Cerebellar cortex (tissue), 1 donor: Measurements from ENCODE around the gene MAP4K1.

Source experiments
- DNase-seq: peaks from one replicate; pipeline ENCODE4 v3.0.0-alpha.2; 2015; ENCODE audit warnings: low spot score

The MAP4K1 gene

GRCh38 chr19:38617764-38618589, at the start of gene MAP4K1:
Gene MAP4K1 (minus strand): TSS chr19:38617953. CDS start chr19:38617895, 58 bp downstream.
- peak; percentile 41 for DNase-seq

- peak; percentile 43 for DNase-seq
These were observed 49.1 kb upstream of the MAP4K1 start for GRCh38 chr19:38666663-38667511.

DNA sequence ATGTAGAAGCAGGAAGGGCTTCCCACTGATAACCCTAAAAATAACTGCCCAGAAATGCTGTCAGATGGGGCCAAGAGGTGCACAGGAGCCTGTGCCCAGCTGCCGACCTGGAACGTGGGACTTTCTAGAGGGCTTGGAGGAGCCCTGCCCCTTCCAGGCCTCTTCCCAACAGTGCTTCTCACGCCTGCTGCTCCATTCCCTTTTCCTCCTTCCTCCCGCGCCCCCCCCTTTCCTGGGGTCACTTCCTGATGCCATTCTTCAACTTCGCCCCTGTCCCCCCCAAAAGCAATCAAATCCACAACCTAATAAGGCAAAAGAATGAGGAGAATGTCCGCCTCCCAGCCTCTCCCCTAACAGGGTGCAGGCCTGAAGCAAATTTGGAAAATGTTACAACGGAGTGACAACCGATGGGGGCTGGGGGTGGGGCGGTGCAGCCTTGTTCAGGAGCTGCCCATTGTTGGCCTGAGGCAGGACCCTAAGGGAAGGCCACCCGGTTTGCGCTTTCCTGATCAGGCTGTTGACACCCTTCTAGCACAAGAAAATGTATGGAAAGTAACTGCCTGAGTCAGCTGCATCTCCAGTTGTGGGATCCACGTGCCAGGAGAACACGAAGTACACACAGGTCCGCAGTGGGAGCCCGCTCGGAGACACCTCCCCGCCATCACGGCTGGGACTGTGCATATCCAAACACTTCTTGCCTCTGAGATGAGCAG, 48.4 kb upstream of the MAP4K1 start:
- peak; percentile 58 for DNase-seq

GRCh38 chr19:38665219-38665931, 47.6 kb upstream of the MAP4K1 start:
- no peak for DNase-seq

- DNase-seq: no peak
These were observed 46.9 kb upstream of the MAP4K1 start for GRCh38 chr19:38664503-38665211.

DNA sequence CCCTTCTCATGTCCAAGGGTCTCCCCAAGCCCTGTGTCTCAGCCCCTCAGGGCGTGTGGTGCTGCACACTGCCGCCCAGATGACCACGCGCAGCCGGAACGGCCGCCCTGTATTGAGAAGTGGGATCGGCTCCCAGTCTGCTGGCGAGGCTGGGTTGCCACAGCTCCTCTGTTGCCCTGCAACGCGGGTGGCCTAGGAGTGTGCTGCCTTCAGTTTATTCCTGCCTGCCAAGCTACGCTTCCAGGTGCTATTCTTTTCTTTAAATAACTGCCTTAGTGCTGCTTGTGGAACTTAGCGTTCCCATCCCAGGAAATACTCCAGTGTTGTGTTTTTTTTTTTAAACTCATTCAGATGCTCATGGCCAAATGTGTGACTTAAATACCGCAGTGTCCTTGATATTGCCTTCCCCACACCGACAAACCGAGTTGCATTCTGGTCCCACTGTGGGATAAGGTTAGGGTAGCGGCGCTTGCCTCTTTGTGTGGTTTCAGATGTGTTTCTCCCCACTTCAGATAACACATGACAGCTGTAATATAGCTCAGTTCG, 46.3 kb upstream of the MAP4K1 start:
- DNase-seq: peak; percentile 54

DNA sequence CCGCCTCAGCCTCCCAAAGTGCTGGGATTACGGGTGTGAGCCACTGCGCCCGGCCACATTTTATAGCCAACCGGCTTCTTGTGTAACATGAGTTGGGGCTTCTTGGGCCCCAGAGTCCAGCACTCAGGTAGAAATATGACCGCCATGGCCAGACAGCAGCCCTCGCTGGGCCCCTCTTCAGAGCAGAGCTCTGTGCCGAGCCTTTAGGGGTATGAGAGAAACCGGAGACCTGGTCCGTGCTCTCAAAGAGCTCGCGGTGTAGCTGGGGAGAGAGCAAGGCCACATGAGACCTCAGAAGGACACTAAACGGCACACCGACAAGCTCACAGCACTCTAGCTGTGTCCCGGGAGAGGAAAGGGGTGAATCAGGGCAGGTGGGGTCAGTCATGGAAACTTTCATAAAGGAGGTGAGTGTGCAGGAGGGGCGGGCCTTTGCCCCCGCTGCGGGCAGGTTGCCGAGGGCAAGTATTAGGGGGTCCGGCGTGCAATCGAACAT, 45.5 kb upstream of the MAP4K1 start:
- no peak for DNase-seq

DNA sequence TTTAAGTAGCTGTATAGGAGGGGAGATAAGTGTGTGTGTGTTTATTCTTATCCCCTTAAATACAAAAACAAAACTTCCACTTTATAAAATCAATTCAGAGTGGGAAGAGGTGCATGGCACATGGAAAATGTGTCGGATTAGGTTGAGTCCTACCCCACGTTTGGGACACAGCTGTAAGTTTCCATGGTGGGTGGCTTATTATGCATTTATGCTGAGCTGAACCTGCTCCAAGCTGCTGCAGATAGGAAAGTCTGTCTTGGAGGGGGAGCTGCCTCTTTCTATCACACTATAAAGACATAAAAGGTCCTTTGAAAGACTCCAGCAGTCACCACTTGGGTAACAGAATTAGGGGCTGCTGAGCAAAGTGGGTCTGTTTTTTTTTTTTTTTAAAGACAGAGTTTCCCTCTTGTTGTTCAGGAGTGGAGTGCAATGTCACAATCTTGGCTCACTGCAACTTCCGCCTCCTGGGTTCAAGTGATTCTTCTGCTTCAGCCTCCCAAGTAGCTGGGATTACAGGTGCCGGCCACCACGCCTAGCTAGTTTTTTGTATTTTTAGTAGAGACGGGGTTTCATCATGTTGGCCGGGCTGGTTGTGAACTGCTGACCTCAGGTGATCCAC, 44.9 kb upstream of the MAP4K1 start:
- no peak for DNase-seq

GRCh38 chr19:38661996-38662395, 44.2 kb upstream of the MAP4K1 start:
- DNase-seq: no peak

GRCh38 chr19:38661136-38661535, 43.4 kb upstream of the MAP4K1 start:
- DNase-seq: no peak

DNA sequence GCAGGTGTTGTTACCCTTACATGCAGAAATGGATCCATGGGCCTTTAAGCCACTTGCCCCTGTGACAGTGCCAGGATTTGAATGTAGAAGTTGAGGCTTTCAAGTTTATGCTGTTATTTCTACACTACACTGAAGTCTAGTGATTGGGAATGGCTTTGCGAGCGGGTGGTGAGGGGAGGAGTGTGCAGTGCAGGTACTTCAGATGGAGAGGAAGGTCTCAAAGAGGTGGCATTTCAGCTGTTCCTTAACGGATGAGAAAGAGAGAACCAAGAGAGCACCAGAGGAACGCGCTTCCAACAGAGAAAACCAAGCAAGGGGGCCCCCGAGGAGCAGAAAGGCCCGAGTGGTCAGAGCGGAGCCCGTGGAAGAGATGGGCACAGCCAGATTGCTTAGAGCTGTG, 43.0 kb upstream of the MAP4K1 start:
- no peak for DNase-seq

- peak; percentile 33 for DNase-seq
These were observed 40.9 kb upstream of the MAP4K1 start for GRCh38 chr19:38658462-38659306.

DNA sequence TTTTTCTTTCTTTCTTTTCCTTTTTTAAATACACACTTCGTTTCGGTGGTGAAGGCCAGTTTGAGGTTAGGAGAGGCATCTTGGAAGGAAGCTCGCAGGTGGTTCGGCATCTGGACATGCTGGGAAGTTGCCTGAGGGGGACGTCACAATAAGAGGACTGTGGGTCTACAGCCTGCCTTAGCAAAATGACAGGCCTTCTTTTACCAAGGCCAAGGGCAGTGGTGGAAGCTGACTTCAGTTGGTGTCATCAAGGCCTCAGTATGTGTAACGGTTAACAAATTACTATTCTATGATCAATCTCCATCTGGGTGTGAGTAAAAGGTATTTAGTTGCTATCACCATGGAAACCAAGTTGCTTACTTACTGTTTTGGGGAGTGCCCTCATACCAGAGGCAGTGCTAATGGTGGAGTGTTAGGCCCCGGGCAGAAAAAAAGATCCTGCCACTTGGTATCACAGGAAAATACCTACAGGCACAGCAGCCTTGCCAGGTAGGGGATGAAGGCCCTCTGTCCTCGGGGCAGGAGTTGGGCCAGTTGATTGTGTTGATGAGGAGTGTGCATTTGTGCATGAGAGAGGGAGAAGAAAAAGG, 40.0 kb upstream of the MAP4K1 start:
- no peak for DNase-seq

GRCh38 chr19:38656171-38656981, 38.6 kb upstream of the MAP4K1 start:
- DNase-seq: no peak

- no peak for DNase-seq
These were observed 37.5 kb upstream of the MAP4K1 start for GRCh38 chr19:38655148-38655824.

DNA sequence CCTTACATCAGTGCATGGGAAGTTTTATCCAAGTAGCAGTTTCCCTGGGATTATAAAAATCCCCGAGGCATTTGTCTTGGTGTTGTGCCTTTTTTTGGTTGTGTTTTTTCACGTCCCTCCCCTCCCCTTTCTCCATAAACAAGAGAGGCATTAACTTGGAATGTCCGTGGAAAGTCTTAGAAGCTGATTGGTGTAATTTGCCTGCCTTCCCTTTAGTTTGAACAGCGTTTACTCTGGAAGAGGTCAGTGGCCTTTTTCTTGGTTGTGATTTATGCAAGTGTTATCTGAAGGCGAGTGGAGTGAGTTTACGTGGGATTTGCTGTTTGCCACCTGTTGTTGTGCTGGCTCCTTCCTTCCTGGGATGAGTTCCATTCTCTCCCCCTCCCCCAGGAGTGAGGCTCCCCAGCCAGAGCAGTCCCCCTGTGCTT, 36.9 kb upstream of the MAP4K1 start:
- DNase-seq: no peak

- no peak for DNase-seq
These were observed 35.3 kb upstream of the MAP4K1 start for GRCh38 chr19:38653028-38653571.
